HG03064 (cell line): Measurements from ENCODE around the gene KDSR.
A peak's percentile ranks its signal among the peaks of the same experiment; 100 is the strongest.
"Not testable (repeated sequence)": the region's sequence is repeated elsewhere in the genome, so short reads cannot be mapped to it uniquely, and the experiment has no call there.

Experiments
- ATAC-seq: cut with Tn5 transposase; IDR thresholded peaks from one replicate; pipeline ENCODE4 v1.9.1; 2021; ENCODE audit warnings: low read depth; ENCODE audit not compliant: unreplicated experiment

The KDSR gene

GRCh38 chr18:63366213-63367052 is 573 bp downstream of the KDSR start:
- ATAC-seq = peak; percentile 25

DNA sequence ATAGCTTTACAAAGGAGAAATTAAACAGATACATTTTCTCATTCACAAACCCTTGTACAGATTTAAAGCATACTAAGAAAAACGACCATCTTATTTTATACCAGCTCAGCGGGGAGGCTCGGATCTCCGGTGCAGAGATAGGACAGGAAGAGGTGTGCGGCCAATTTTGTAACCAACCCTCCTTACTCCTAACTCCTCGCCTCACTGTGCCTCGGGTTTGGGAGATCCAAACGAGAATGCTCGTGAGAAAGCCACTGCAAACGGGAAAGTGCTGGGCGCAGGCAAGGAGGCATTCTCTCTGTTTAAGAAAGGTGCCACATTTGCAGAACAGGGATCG is 1.2 kb downstream of the KDSR start:
- ATAC-seq = no peak

- no peak for ATAC-seq
Observed at GRCh38 chr18:63363951-63364350, 3.1 kb downstream of the KDSR start.

GRCh38 chr18:63363420-63363819 is 3.6 kb downstream of the KDSR start:
- ATAC-seq = not testable (repeated sequence)

GRCh38 chr18:63356272-63356896 is 10.6 kb downstream of the KDSR start:
- no peak for ATAC-seq

GRCh38 chr18:63350230-63350629 is 16.8 kb downstream of the KDSR start:
- ATAC-seq = no peak

DNA sequence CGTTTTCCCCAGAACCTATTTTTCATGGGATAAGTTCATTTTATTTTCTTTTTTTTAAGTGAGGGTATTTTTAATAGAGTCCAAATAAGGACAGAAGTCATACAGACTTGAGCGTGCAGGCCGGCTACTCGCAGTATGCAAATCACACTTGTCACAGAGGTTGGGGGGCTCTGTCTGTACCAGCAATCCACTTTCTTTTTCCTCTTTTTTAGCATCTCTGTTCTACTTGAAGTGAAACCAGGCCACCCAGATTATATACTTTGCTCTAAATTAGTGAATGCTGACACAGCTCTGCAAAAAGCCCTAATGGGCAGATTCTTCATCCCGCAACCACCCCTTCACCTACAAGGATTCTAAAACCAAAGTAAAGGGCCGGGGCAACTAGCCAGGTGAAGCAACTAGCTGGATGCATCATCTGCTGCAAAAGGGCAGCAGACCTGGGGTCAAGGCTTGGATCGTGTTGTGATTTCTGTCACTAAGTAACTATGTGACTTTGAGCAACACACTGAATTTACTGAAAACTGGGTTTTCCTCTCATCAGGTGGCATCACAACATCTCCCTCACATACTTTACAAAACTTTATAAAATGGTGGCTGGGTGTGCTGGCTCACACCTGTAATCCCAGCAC is 18.4 kb downstream of the KDSR start:
- no peak for ATAC-seq

GRCh38 chr18:63346480-63347183 is 20.4 kb downstream of the KDSR start:
- ATAC-seq = no peak

DNA sequence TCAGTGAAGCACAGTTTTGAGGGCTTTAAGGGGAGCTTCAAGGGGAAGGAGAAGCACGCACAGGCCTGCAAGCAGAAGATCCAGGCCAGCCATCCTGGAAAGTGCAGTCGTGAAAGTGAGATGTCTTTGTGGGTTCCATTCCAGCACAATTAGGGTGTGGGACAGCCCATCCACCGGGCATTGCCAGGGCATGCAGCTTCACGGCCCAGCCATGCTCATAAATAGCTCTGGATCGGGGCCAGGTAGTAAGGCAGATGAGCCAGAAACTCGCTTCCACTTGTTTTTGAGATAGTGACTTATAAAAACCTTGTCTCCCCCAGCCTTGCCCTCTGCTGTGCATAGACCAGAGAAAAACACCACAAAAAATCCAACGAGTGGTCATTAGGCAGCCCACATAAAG is 21.0 kb downstream of the KDSR start:
- ATAC-seq = no peak

DNA sequence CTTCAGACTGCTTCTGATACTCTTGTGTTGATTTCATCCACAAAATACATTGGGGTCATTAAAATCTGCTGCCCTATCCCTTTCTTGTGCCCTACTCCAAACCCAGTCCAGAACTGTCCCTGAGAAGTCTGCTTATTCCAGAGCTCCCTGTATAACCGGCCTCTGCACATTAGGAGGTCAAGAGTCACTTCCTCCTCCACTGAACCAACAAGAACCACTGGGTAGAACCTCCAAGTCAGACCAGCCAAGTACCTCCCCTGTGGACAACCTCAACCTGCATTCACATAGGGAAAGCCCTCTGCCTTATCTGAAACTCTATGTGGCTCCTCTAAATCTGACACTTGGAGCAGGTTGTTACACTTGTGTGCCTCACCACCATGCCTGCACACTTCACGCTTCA is 22.1 kb downstream of the KDSR start:
- no peak for ATAC-seq

GRCh38 chr18:63344263-63344662 is 22.7 kb downstream of the KDSR start:
- ATAC-seq = no peak

- ATAC-seq = no peak
Observed at GRCh38 chr18:63342206-63342605, 24.8 kb downstream of the KDSR start.

- ATAC-seq = no peak
Observed at GRCh38 chr18:63339920-63340484, 27.0 kb downstream of the KDSR start.

DNA sequence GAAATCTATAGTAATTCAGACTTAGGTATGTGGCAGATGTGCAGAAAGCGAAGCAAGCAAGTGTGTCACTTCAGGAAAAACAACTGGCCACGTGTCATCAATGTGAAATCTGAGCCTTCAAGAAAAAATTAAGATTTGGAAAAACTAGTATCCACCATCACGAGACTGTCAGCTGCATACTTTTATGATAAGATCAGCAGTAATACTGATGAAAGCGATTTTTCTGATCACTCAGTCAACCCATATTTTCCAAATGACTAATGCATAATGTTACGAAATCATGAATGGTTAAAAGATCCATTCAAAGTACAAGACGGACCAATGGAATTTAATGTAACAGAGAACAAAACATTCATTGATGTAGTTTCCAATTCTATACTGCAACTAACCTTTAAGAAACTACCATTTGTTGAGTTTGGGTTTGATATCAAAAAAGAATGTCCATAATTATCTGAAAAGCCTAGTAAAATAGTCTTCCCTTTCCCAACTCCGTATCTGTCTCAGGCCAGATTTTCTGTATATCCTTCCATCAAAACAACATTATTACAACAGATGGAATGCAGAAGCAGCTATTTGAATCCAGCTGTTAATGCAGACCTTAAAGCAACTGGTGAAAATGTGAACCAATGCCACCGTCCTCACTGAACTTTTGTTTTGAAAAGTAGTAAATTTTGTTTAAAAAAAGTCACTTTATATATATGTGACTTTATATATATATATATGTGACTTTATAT is 30.5 kb downstream of the KDSR start:
- ATAC-seq = no peak

- ATAC-seq = no peak
Observed at GRCh38 chr18:63331105-63331504, 35.9 kb downstream of the KDSR start.

DNA sequence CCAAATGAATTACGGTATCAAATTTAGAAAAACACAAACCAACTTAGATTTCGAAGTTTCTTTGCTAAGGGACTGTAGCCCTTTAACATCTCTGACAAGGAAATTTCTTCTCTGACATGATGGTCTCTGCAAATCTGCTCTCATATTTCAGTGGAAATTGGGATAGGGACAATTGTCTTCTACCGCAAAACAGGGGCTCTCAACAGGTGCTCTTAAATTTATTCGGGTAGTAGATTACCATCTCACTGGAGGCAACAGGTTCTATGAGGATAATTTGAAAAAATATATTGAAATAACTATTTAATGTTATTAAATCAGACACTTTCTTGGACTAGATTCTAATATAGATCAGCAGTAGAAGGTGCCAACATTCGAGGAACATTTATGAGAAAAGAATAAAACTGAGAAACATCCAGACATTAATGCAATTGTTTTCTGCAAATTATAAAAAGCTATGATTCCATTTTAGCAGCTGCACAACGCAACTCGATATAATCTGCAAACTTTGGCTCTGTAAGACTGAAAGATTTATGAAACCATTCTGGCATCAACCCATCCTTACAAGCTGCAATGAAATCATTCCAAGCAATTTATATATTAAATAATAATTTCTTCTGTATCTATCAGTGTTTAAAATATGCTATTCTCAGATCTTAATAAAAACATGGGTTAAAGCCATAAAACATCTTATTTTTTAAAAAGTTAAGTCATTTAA is 37.4 kb downstream of the KDSR start:
- no peak for ATAC-seq

GRCh38 chr18:63326011-63326410 is 41.0 kb downstream of the KDSR start:
- ATAC-seq = no peak

- no peak for ATAC-seq
Observed at GRCh38 chr18:63325086-63325686, 41.8 kb downstream of the KDSR start.

- ATAC-seq = no peak
Observed at GRCh38 chr18:63322908-63323634, 43.9 kb downstream of the KDSR start.
